HG03575 (cell line): Measurements from ENCODE around the gene ARHGEF19.
"Not testable (repeated sequence)": the region's sequence is repeated elsewhere in the genome, so short reads cannot be mapped to it uniquely, and the experiment has no call there.

Experiments used
- ATAC-seq: cut with Tn5 transposase; IDR thresholded peaks from one replicate; pipeline ENCODE4 v1.9.1; 2021; ENCODE audit not compliant: unreplicated experiment, insufficient number of reproducible peaks, low FRiP score; ENCODE audit errors: extremely low read depth

The ARHGEF19 gene

DNA sequence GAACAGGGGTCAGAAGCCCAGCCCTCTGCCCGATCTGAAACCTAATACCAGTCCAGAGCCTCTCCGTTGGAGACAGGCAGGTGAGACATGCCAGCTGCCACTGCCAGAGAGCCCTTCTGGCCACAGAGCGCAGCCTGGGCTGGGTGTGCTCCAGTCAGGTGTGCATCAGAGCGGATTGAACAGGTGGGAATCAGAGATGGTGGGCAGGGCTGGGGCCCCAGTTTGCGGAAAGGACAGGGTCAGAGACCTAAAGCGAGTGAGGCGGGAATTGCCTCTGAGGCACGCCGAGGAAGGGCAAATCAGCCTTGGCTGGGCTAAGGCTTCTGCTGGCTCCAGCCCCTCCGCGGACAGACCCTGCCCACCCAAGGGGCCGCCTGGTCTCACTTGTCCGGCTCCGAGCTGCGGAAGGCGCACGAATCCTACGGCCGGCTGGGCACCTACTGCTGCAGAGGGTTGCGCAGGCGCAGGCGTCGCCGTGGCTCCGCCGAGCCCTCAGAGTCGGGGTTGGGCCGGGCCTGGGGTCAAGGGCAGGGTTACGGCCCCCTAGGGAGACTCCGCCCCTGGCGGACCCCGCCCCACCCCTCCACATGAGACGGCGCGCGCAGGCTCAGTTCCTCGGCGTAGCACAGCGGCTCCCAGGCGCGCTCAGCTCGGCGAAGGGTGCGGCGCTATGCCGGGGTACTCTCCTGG is 14.2 kb upstream of the ARHGEF19 start:
- no peak for ATAC-seq

DNA sequence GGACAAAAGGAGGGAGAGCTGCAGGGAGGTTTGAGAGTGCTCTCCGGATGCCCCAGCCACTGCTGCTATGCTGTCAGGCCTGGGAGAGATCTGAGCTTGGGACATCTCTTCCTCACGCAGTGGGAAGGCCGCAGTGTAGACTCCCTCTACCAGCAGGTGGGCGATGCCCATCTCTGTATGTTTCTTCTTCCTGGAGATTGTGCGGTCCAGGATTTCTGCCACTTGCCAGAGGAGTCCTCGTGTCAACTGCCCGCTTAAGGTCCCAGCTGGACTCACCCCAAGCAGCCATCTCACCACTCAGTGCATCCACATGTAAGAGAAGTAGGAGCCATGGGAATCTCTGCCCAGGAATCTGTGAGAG is 13.7 kb upstream of the ARHGEF19 start:
- ATAC-seq = no peak

DNA sequence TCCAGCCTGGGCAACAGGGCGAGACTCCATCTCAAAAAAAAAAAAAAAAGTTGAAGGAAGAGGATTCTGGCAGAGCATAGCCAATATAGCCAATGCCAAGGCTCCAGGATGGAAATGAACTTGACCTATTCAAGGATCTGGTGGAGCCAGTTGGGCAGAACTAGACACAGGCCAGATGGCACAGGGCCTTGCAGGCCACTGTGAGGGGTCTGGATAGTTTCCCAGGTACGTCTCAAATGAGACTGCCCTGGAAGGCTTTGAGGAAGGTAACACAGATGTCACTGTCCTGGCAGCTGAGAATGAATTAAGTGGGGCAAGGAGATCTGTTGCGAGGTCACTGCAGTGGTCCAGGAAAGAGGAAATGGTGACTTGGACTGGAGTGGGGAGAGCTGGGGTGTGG is 12.0 kb upstream of the ARHGEF19 start:
- no peak for ATAC-seq

DNA sequence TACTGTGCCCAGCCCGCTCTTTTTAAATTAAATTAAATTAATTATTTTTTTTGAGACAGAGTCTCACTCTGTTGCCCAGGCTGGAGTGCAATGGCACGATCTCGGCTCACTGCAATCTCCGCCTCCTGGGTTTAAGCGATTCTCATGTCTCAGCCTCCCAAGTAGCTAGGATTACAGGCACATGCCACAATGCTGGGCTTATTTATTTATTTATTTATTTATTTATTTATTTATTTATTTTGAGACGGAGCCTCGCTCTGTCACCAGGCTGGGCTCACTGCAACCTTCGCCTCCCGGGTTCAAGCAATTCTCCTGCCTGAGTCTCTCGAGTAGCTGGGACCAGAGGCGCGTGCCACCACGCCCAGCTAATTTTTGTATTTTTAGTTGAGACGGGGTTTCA is 10.3 kb upstream of the ARHGEF19 start:
- ATAC-seq = not testable (repeated sequence)

DNA sequence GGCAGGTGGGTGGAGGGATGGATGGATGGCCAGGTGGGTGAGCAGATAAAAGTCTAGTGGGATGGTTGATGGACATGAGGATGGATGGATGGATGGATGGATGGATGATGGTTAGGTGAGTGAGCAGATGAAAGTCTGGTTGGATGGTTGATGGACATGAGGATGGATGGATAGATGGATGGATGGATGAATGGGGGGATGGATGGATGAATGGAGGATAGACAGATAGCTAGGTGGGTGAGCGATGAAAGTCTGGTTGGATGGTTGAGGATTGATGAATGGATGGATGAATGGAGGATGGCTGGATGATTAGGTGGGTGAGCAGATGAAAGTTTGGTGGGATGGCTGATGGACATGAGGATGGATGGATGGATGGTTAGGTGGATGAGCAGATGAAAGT is 9.0 kb upstream of the ARHGEF19 start:
- ATAC-seq = no peak

DNA sequence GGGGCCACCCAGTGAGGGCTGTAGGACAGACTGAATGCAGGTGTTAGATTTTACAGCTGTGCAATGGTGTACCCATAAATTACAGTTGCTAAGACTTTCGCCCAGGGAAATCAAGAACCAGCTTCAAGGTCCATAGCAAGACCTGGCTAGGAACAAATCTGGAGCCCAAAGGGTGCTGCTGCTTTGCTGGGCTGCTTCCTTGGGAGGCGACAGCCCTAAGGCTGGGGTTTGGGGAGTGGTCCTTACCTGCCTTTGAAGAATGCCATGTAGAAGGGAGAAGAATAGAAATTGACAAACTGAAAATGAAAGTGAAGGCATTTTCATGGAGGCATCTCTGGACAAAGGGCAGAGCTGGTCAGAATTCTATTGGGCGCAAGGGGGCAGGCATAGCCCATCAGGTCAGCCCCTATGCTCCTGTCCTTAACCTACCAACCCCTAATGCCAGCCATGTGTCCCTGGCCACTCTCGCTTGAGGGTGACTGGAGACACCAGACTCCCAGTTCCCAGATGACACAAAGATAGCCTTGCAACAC is 7.6 kb upstream of the ARHGEF19 start:
- ATAC-seq = no peak

DNA sequence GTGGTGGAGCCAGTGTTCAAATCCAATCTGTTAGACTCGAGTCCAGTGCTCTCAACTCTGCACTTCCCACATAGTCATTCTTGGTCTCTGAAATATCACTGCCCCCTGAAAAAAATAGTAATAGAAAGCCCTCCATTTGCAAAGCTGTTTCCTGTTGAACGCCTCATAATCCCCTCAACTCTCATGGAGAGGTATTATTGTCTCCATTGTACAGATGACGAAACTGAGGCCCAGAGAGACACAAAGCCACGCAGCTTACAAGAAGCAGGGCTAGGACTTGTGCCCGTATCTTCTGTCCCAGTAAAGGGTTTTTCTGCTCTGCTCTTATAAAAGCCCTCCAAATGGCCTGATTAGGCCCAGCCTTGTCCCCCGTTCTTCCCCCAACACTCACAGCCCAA is 6.2 kb upstream of the ARHGEF19 start:
- no peak for ATAC-seq

DNA sequence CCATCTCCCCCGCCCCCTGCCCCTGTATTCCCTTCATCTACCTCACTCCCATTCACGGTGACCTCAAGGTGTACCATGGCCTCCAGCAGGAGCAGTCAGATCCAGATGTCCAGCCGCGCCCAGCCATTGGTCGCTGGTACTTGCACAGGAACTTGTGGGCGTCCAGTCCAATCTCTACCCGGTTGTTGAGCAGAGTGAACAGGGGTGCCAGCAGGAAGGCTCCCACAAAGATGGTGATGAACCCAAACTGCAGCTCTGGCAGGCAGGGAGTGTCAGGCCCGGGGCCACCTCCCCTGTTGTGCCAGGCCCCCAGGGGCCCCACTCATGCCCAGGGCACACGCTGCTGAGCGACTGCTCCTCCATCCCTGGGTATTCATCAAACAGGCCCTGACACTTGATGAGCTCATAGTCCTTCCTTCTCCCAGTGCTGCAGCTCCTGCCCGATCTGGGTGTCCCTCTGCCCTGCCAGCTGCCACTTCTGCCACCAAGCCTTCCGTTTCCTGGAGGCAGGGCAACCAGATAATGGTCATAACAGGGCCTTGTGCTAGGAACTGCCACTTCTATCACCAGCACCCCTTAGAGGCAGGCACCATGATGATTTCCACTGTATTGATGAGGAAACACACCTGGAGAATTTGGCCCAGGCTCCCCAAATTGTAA is 5.7 kb upstream of the ARHGEF19 start:
- no peak for ATAC-seq

DNA sequence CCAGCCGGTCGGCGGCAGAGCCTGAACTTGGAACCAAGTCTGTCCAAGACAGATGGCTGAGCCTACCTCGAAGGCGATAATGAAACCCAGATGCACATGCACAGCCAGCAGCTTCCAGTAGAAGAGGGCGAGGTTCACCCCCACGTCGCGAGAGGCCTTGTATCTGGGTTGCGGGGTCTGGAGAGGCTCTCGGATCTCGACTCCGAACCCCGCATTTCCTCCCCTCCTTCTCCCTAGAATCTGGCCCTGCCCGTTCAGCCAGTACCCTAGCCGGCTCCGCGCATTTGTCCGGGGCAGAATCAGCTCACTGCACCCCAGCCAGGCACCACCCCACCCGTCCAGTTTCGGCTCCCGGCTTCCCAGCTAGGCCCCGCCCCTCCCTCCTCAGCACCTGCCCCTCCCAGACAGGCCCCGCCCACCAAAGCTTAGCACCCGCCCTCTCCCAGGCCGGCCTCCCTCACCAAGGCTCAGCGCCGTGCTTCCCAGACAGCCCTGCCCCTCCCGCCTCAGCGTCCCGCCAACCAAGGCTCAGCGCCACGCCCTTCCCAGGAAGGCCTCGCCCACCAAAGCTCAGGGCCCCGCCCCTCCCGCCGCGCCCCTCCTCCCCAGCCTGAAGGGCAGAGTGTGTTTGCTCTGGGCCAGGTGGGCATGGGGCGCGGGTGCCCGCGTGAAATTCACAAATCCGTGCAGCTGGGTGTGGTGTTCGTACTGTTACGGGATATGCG is 4.8 kb upstream of the ARHGEF19 start:
- ATAC-seq = no peak

DNA sequence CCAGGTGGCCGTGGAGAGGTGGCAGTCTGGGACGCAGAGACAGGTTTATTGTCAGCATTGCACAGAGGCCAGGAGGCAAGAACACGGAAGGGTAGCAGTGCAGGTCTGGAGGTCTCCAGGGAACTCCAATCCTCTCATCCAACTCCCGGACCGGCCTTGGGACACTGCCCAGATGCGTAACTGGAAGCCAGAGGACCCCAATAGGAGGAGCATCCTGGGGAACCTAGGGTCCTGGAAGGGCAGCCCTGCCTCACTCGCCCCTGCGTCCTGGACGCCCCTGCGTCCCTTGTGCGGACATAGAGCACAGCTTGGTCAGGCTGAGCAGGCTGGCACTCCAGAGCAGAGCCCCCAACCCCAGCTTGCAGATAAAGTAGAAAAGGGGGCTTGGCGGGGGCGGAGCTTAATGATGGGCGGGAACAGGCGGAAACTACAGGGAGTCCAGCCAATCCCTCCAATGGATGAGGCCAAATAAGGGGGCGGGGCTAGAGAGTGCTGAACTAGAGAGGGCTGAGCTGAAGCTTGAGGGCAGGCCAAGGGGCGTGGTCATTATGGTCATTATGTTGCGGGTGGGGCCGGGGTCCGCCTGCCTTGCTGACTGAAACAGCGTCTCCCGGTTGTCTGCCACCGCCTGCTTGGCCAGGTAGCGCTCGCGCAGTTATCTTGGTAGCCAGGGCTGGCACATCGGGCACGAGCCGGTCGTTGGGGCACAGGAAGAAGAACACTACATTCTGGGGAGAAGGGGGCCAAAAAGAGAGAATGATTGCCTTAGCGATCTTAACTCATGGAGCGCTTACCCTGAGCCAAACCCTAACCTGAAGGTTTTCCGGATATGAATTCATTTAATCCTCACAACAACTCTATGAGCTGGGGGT is 3.7 kb upstream of the ARHGEF19 start:
- no peak for ATAC-seq

DNA sequence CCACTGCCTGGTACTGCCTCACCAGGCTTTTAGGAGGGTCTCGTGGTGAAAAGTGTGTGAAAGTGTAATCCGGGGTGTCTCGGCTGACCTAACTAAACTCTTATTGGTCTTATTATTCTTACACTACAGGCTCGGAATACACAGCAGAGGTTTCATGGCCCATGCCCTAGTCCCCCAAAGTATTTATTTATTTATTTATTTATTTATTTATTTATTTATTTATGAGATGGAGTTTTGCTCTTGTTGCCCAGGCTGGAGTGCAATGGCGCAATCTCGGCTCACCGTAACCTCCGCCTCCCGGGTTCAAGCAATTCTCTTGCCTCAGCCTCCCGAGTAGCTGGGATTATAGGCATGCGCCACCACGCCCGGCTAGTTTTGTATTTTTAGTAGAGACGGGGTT is 2.8 kb upstream of the ARHGEF19 start:
- ATAC-seq = not testable (repeated sequence)

DNA sequence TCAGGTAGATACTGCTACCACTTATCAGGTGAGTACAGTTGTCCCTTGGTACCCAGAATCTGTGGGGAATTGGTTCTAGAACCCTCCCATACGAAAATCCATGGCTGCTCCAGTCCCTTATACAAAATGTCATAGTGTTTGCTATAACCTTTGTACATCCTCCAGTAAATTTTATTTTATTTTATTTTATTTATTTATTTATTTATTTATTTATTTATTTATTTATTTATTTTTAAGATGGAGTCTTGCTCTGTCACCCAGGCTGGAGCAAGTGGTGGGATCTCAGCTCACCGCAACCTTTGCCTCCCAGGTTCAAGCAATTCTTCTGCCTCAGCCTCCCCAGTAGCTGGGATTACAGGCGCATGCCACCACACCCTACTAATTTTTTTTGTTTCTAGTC is 1.1 kb upstream of the ARHGEF19 start:
- not testable (repeated sequence) for ATAC-seq

DNA sequence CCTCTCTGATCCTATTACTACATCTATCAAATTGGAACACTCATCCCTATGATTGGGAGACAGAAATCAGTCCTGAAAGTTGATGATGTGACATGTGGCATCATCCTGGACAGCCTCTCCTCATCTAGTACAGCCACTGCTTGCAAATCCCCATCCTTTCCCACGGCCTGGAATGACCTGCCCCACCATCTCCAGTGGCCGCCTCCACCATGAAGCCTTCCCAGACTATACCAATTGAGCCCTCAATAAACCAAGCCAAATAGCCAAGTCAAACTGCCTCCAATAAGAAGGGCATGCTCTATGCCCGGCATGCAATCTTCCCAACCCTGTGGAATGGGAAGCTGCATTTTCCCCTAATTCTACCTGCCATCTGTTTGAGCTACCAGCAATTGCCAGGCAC is 561 bp upstream of the ARHGEF19 start:
- ATAC-seq = no peak

DNA sequence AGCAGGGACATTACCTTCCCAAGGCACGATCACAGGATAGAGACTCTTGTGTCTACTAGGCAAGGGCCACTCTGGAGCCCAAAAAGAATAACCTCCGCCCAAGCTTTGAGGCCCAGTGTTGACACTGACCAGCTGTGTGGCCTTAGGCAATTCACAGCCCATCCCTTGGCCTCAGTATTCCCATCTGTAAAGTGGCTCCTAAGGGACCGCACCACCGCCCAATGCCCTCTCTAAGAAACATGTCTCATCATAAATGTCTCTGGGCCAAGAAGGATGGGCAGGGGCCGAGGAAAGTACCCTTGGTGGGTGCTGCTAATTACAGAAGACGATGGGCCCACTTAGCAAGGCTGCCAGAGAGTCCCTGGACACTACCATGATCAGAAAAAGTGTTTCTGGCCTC is 628 bp downstream of the ARHGEF19 start:
- no peak for ATAC-seq

DNA sequence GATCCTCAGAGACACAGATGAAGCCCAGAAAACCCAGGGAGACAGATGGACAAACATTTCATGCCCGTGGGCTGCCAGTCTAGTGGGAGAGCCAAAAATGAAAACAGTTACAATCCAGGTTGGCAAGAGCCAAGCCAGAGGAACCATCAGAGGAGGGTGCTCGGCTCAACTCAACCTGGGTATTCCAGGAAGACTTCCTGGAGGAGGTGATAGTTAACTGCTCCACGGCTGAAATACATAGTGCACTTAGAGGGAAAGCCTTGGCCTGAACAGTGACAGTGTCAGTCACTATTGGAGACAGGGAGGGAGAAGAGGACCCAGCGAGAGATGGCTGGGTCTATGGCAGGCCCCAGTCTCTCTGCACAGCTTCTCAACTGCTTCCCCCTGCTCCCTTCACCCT is 1.9 kb downstream of the ARHGEF19 start:
- ATAC-seq = no peak

DNA sequence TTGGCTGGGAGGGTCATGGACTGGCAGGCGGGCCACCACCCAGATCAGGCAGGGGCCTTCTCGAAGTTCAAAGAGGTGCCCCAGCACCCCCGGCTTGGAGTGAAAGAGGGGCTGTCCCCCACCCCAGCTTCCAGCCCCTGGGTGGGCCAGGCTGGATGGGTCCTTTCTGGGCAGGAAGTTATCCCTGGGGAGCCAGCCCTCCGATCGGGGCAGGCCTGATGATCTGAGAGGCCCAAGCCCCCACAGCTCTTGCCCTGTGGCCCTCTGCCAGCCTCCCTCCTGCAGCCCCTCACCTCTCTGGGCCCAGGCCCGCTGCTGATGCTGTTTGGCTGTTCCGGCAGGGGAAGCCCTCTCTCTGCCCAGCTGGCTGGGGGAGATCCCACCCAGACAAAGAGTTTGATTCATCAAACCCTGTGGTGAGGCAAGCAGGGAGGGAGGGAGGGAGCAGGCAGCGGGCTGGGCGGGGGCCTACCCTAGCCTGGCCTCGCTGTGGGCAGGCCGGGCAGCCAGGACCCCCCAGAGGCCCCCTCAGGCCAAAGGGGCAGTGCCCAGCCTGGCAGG is 2.5 kb downstream of the ARHGEF19 start:
- ATAC-seq = no peak

DNA sequence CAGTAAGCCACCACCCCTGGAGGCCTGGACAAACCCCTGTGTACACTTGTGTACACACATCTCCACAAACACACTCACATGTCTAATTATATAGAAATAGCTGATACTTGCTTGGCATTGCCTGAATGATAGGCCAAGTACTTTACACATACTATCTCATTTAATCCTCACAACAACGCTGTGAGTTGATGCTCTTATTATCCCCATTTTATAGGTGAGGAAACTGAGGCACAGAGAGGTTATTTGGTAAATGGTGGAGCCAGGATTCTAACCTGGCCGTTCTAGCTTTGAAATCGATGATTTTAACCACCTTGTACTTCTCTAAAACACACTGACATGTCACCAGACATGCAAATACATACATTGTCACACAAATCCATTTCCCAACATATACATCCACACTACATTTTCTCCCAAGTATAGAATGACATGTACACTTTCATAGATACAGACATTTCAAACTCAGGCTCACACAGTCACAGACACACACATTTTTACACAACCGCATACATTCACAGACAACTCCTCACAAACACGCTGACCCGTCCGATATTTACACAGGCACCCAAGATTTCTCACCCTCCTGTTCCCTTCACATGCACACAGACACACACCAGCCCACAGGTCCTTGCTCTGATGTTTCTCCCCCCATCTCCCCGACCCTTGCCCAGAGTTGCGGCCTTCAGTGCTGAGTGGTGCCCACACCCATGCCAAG is 3.2 kb downstream of the ARHGEF19 start:
- no peak for ATAC-seq

DNA sequence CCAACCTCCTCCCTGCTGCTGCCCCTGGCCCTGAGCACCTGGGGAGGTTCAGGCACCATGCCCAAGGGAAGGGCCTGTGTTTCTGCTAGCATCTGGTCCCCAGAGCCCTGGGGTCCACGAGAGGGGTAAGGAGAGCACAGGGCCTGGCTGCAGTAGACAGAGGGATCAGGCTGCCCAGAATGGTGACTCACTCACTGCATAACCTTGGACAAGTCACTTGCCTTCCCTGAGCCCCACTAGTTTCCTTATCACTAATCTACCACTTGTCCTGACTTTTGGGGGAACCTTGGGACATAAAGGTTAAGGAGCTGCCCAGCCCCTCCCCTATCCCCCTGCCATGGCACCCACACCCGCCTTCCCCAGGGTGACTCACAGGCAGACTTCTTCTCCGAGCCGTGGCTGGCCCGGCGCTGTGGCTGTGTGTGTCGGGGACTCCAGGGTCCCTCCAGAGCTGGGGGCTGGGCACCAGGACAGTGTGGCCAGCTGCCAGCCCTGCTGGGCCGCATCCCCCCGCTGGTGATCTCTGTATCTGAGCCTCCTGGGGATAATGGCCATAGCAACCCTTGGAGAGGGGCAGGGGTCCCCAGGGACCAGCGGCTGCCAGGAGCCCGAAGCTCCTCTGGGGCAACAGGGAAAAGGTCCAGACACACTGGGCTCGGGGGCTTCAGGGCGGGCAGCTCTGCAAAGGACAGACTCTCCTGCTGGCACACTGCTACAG is 4.0 kb downstream of the ARHGEF19 start:
- ATAC-seq = no peak
